H1 (cell line): ENCODE measurements around the gene TSKU. TPM values are rescaled to one million over a fixed set of nuclear protein-coding genes. Genes with fewer than 3 reads are reported as not detected.

ENCODE experiments used
- CTCF ChIA-PET: fragments of 300-600 bp; sonication (Branson Sonifier 250); formaldehyde crosslinking; loops from one replicate; lab custom pipeline; 2021; ENCODE audit not compliant: partially characterized antibody; lab: Charles Lee
- POLR2A ChIA-PET: fragments of 300-600 bp; sonication (Branson Sonifier 250); formaldehyde crosslinking; loops from one replicate; lab custom pipeline; 2021; ENCODE audit warnings: inconsistent platforms; ENCODE audit not compliant: partially characterized antibody; lab: Charles Lee
- DNase-seq, 2 experiments: peaks; one replicate each; pipeline versions ENCODE4 v3.0.0 to v3.0.0-alpha.2; 2010 to 2022; ENCODE audit warnings: low spot score in 2 of 2, low read depth in 1 of 2, mixed read lengths in 1 of 2
- FAIRE-seq: peaks from 2 replicates; lab custom pipeline; 2011; peaks lifted over from hg19 to GRCh38; lab: Jason Lieb, UNC
- H2AFZ ChIP-seq: 2 replicates; pipeline ENCODE4 v1.8.1; 2012; ENCODE audit warnings: low read length, inconsistent platforms
- H2AK5ac ChIP-seq: 2 replicates; pipeline ENCODE4 v1.6.1; 2013; ENCODE audit warnings: low read depth, low read length
- H2BK120ac ChIP-seq: replicated peaks from 2 replicates; pipeline ENCODE3; 2013; ENCODE audit warnings: low read depth, low read length, inconsistent platforms
- H2BK12ac ChIP-seq: 2 replicates; pipeline ENCODE4 v1.6.1; 2013; ENCODE audit warnings: low read depth, low read length
- H2BK15ac ChIP-seq: 2 replicates; pipeline ENCODE4 v1.6.1; 2013; ENCODE audit warnings: low read length
- H2BK20ac ChIP-seq: 2 replicates; pipeline ENCODE4 v1.6.1; 2013; ENCODE audit warnings: low read length
- H2BK5ac ChIP-seq: 2 replicates; pipeline ENCODE4 v1.6.1; 2013; ENCODE audit warnings: low read depth, low read length
- H3K14ac ChIP-seq: 2 replicates; pipeline ENCODE4 v1.6.1; 2013; ENCODE audit warnings: inconsistent platforms; ENCODE audit not compliant: insufficient read length
- H3K18ac ChIP-seq: 2 replicates; pipeline ENCODE4 v1.6.1; 2013; ENCODE audit warnings: low read length; ENCODE audit errors: extremely low read depth
- H3K23ac ChIP-seq: 2 replicates; pipeline ENCODE4 v1.6.1; 2013; ENCODE audit warnings: inconsistent platforms; ENCODE audit not compliant: insufficient read length
- H3K23me2 ChIP-seq: 2 replicates; pipeline ENCODE4 v1.6.1; 2013; ENCODE audit warnings: low read depth, low read length
- H3K27ac ChIP-seq: 2 replicates; pipeline ENCODE4 v1.6.1; 2011; ENCODE audit warnings: low read depth, low read length, inconsistent platforms
- H3K27me3 ChIP-seq, 4 experiments: replicated peaks in 1 of 4; 1 replicate in 1 of 4; 2 replicates in 3 of 4; pipeline versions ENCODE4 v1.6.1 to v1.8.1; 2011 to 2013; ENCODE audit warnings: low read length in 3 of 4, mild to moderate bottlenecking in 3 of 4, inconsistent platforms in 2 of 4, mixed read lengths in 2 of 4, moderate library complexity in 1 of 4; ENCODE audit not compliant: control insufficient read depth in 3 of 4, insufficient read depth in 3 of 4; ENCODE audit errors: extremely low read depth in 1 of 4
- H3K36me3 ChIP-seq, 4 experiments: 2 replicates each; pipeline versions ENCODE4 v1.6.1 to v1.8.1; 2011 to 2013; ENCODE audit warnings: mild to moderate bottlenecking in 4 of 4, low read length in 3 of 4, moderate library complexity in 2 of 4, control low read depth in 1 of 4, inconsistent platforms in 1 of 4; ENCODE audit not compliant: insufficient read depth in 4 of 4, control insufficient read depth in 2 of 4
- H3K4ac ChIP-seq: replicated peaks from 2 replicates; pipeline ENCODE3; 2013; ENCODE audit warnings: low read length, low read depth, mixed read lengths, inconsistent platforms; ENCODE audit not compliant: insufficient read length
- H3K4me1 ChIP-seq, 4 experiments: replicated peaks in 1 of 4; 1 replicate in 1 of 4; 2 replicates in 3 of 4; pipeline versions ENCODE4 v1.6.1 to v1.8.1; 2011 to 2013; ENCODE audit warnings: low read length in 3 of 4, inconsistent platforms in 2 of 4, mixed read lengths in 1 of 4; ENCODE audit not compliant: insufficient read depth in 4 of 4, control insufficient read depth in 3 of 4
- H3K4me2 ChIP-seq, 2 experiments: 2 replicates each; pipeline versions ENCODE4 v1.6.1 to v1.8.1; 2011 to 2013; ENCODE audit warnings: low read depth in 2 of 2, low read length in 2 of 2, control low read depth in 1 of 2, inconsistent platforms in 1 of 2, mild to moderate bottlenecking in 1 of 2; ENCODE audit not compliant: insufficient read depth in 1 of 2
- H3K4me3 ChIP-seq, 4 experiments: fragments of 200-600, 300-600 bp in 1 of 4; sonication (generic), shearing (Covaris generic), sonication (Bioruptor Twin) in 1 of 4; 2 replicates each; pipeline versions ENCODE4 v1.5.1 to v1.8.1; 2011 to 2016; ENCODE audit warnings: low read length in 4 of 4, low read depth in 3 of 4, control low read depth in 2 of 4, inconsistent platforms in 2 of 4, mild to moderate bottlenecking in 2 of 4, mixed read lengths in 1 of 4, moderate library complexity in 1 of 4; ENCODE audit not compliant: insufficient read depth in 2 of 4; ENCODE audit errors: extremely low read depth in 1 of 4
- H3K56ac ChIP-seq: replicated peaks from 2 replicates; pipeline ENCODE3; 2013; ENCODE audit warnings: low read depth, mild to moderate bottlenecking, mixed read lengths, low read length, inconsistent platforms; ENCODE audit not compliant: insufficient read length
- H3K79me1 ChIP-seq: 2 replicates; pipeline ENCODE4 v1.6.1; 2013; ENCODE audit warnings: low read depth, low read length, control low read depth
- H3K79me2 ChIP-seq, 2 experiments: 2 replicates each; pipeline versions ENCODE4 v1.6.1 to v1.8.1; 2012 to 2013; ENCODE audit warnings: low read length in 2 of 2, mild to moderate bottlenecking in 2 of 2, inconsistent platforms in 1 of 2; ENCODE audit not compliant: insufficient read depth in 2 of 2, control insufficient read depth in 1 of 2
- H3K9ac ChIP-seq, 4 experiments: replicated peaks in 1 of 4; 1 replicate in 1 of 4; 2 replicates in 3 of 4; pipeline versions ENCODE4 v1.6.1 to v1.8.1; 2011 to 2013; ENCODE audit warnings: low read depth in 3 of 4, low read length in 3 of 4, control low read depth in 2 of 4, mild to moderate bottlenecking in 2 of 4, moderate library complexity in 2 of 4, inconsistent platforms in 1 of 4; ENCODE audit errors: extremely low read depth in 1 of 4
- H3K9me3 ChIP-seq, 2 experiments: 2 replicates each; pipeline versions ENCODE4 v1.6.1 to v1.8.1; 2012 to 2013; ENCODE audit warnings: mild to moderate bottlenecking in 2 of 2, moderate library complexity in 2 of 2, control low read depth in 1 of 2, inconsistent platforms in 1 of 2, low read depth in 1 of 2, low read length in 1 of 2, mixed read lengths in 1 of 2; ENCODE audit not compliant: insufficient read depth in 2 of 2
- H4K20me1 ChIP-seq, 2 experiments: replicated peaks in 1 of 2; 2 replicates each; pipeline versions ENCODE3 to v1.8.1; 2011 to 2013; ENCODE audit warnings: inconsistent platforms in 2 of 2, low read length in 2 of 2, mild to moderate bottlenecking in 1 of 2; ENCODE audit not compliant: insufficient read depth in 2 of 2, control insufficient read depth in 1 of 2
- H4K5ac ChIP-seq: 2 replicates; pipeline ENCODE4 v1.6.1; 2013; ENCODE audit warnings: low read length, low read depth, mixed read lengths, inconsistent platforms; ENCODE audit not compliant: insufficient read length
- H4K8ac ChIP-seq: 2 replicates; pipeline ENCODE4 v1.8.0; 2013; ENCODE audit warnings: mild to moderate bottlenecking, moderate library complexity, low read length, inconsistent platforms; ENCODE audit not compliant: insufficient read depth; ENCODE audit errors: extremely low read depth
- H4K91ac ChIP-seq: replicated peaks from 2 replicates; pipeline ENCODE3; 2013; ENCODE audit warnings: low read length, mixed read lengths, inconsistent platforms; ENCODE audit not compliant: insufficient read length
- KDM1A ChIP-seq: fragments of 200-600, 300-600 bp; sonication (generic); IDR thresholded peaks from 2 replicates; pipeline ENCODE4 v1.7.1; 2016; ENCODE audit warnings: mild to moderate bottlenecking, low read length, borderline replicate concordance
- KDM4A ChIP-seq: IDR thresholded peaks from one replicate; pipeline ENCODE4 v1.7.1; 2012; ENCODE audit warnings: low read depth, mild to moderate bottlenecking, moderate library complexity, low read length, inconsistent platforms; ENCODE audit not compliant: severe bottlenecking
- WGBS, 2 experiments: shearing (Covaris generic) in 1 of 2; methylation state at CpG; one replicate each; pipeline versions ENCODE4 v1.1.6 to v1.1.7; 2013 to 2015; ENCODE audit warnings: low lambda C conversion rate in 2 of 2, mixed read lengths in 2 of 2, inconsistent platforms in 1 of 2, low coverage in 1 of 2, missing lambda C conversion rate in 1 of 2; ENCODE audit not compliant: insufficient replicate concordance in 2 of 2, insufficient coverage in 1 of 2, insufficient read length in 1 of 2; ENCODE audit errors: extremely low coverage in 1 of 2, missing lambda C conversion rate in 1 of 2; 5-methylcytosine and 5-hydroxymethylcytosine counted together
- polyA plus RNA-seq, 7 experiments: library from polyadenylated mRNA; depleted of rRNA in 3 of 7; stranded (reverse) in 5 of 7; unstranded in 2 of 7; fragments of >200 nt in 5 of 7; fragments of 200-250 nt in 2 of 7; gene quantifications; 1 replicate in 5 of 7; 2 replicates in 1 of 7; 4 replicates in 1 of 7; pipeline versions ENCODE4 v1.2.1 to v1.2.3, GENCODE V29; 2011 to 2013; ENCODE audit warnings: missing spikeins in 2 of 7, mixed read lengths in 2 of 7
- total RNA-seq: library from RNA; stranded (reverse); fragmentation: NEBNext Ultra II Directional; extraction: Animal tissue kit (Norgen Biotek cat#: 25700); gene quantifications from 2 replicates; pipeline ENCODE4 v1.2.1, GENCODE V29; 2021

The TSKU gene
- total and polyA plus RNA-seq, 2 of the 8 experiments (the other 6 are each of a cell fraction or from before 2014, with no cell fraction given): 22.8 to 28.4 TPM

DNA sequence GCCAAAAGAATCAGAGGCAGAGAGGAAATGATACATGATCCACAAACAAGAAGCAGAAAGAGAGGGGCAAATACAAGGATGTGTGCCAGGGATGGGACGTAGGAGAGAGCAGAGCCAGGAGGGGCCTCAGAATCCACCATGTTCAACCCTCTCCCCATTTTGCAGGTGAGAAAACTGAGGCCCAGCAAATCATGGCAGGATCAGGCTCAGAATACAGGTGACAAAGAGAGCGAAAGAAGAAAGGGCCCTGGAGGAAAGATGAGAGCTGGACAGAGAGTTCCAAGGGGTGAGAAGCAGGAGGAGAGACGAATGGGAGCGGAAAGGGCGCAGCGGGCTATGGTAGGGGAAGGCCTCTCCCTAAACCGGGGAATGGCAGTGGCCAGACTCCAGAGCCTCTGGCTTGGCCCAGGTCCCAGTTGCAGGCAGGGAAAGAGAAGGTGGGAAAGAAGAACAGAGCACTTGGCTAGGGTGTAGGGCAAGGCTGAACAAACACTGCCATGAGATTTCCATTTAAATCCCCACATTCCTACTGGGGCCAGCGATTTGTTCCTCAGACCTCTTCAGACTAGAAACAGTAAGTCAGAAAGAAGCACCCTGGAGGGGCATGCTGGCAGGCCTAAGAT is 44.4 kb upstream of the TSKU start:
- Histone ChIP-seq H2AFZ (no peak overlapping the region), H2BK5ac (no peak overlapping the region), H3K14ac (no peak overlapping the region), H3K9me3 (no peaks in the 10 kb centered on the region), H3K56ac (no peak overlapping the region), H3K27ac (no peak overlapping the region), H4K20me1 (no peaks in the 10 kb centered on the region), H4K8ac (no peak overlapping the region), H2AK5ac (no peak overlapping the region), H2BK120ac (no peak overlapping the region), H3K79me2 (no peaks in the 10 kb centered on the region), H3K4me3 (no peak overlapping the region), H3K23me2 (no peaks in the 10 kb centered on the region), H3K79me1 (no peaks in the 10 kb centered on the region), H2BK20ac (no peak overlapping the region), H3K4me1 (peaks cover 8 to 17% (median 13%) of the 10 kb centered on the region in 4 experiments), H3K9ac (no peak overlapping the region), H3K4me2 (no peak overlapping the region), H2BK15ac (no peak overlapping the region), H4K5ac (no peak overlapping the region), H4K91ac (no peak overlapping the region), H2BK12ac (no peak overlapping the region), H3K18ac (no peak overlapping the region), H3K4ac (no peak overlapping the region), H3K27me3 (no peaks in the 10 kb centered on the region), H3K36me3 (no peaks in the 10 kb centered on the region), H3K23ac (no peak overlapping the region)
- TF ChIP-seq KDM1A: peak; percentile 73; the same call in 1 of the 2 replicates
- no peak for TF ChIP-seq KDM4A
- WGBS, 2 experiments: 85% methylated on average over 8 of the region's 8 CpGs; no CpG with 5 or more reads in 1 of the 2 experiments
- ChIA-PET CTCF (interaction anchor here (0.8 to 9.6 kb wide), 3 partner anchors 43 to 181 kb away, joined by 3 to 92 read pairs (median 88); no protein-coding TSS in a partner anchor), POLR2A (interaction anchor here (1.0 kb wide), 1 partner anchor 26 kb away, joined by 3 read pairs; no protein-coding TSS in a partner anchor)
- DNase-seq (no peak), FAIRE-seq (no peak)
